Activated CD8-positive, alpha-beta memory T cell treated with anti-CD3 and anti-CD28 coated beads, Interleukin-2, amount 50 U/mL, for 48 hours (primary cell): ENCODE data around the gene RBBP7.

Source experiments
- DNase-seq: peaks from one replicate; pipeline ENCODE4 v3.0.0-alpha.2; 2020

The RBBP7 gene

GRCh38 chrX:16825264-16826035, 44.7 kb downstream of the RBBP7 start:
- no peak for DNase-seq

- DNase-seq, result no peak
Observed at GRCh38 chrX:16822723-16823122, 47.4 kb downstream of the RBBP7 start.

- DNase-seq, result no peak
Observed at GRCh38 chrX:16819634-16820033, 50.5 kb downstream of the RBBP7 start.

- DNase-seq, result no peak
Observed at GRCh38 chrX:16814597-16814996, 55.6 kb downstream of the RBBP7 start.

GRCh38 chrX:16807976-16808542, 62.1 kb downstream of the RBBP7 start:
- DNase-seq, result no peak

- DNase-seq, result no peak
Observed at GRCh38 chrX:16807548-16807947, 62.6 kb downstream of the RBBP7 start.

- no peak for DNase-seq
Observed at GRCh38 chrX:16804923-16805464, 65.2 kb downstream of the RBBP7 start.

- DNase-seq, result no peak
Observed at GRCh38 chrX:16797841-16798240, 72.3 kb downstream of the RBBP7 start.

- DNase-seq, result no peak
Observed at GRCh38 chrX:16797358-16797757, 72.8 kb downstream of the RBBP7 start.

- no peak for DNase-seq
Observed at GRCh38 chrX:16796298-16796697, 73.9 kb downstream of the RBBP7 start.
